Epithelial cell of esophagus (primary cell): ENCODE measurements around the gene TPD52L1.
"Not testable (repeated sequence)": the region's sequence is repeated elsewhere in the genome, so short reads cannot be mapped to it uniquely, and the experiment has no call there.

ENCODE experiments used
- DNase-seq: peaks from one replicate; pipeline ENCODE4 v3.0.0; 2010; ENCODE audit warnings: low read depth
- H3K4me3 ChIP-seq: 2 replicates; pipeline ENCODE4 v1.5.1; 2011; ENCODE audit warnings: mild to moderate bottlenecking, low read length, control low read depth
- CTCF ChIP-seq: IDR thresholded peaks from 2 replicates; pipeline ENCODE4 v1.5.1; 2011; ENCODE audit warnings: low read depth, mild to moderate bottlenecking, low read length, control low read depth, inconsistent platforms; ENCODE audit not compliant: insufficient read depth; ENCODE audit errors: missing control alignments

TPD52L1 gene

GRCh38 chr6:125279961-125280360, 126.4 kb downstream of the TPD52L1 start:
- no peak overlapping the region for H3K4me3 ChIP-seq
- no peak for DNase-seq
- TF ChIP-seq CTCF: no peak

GRCh38 chr6:125280370-125281035, 126.9 kb downstream of the TPD52L1 start:
- H3K4me3 ChIP-seq: not testable (repeated sequence)

GRCh38 chr6:125282470-125282869, 128.9 kb downstream of the TPD52L1 start:
- not testable (repeated sequence) for DNase-seq, H3K4me3 ChIP-seq

More at GRCh38 chr6:125280370-125281035, 126.9 kb downstream of the TPD52L1 start:
- not testable (repeated sequence) for DNase-seq

GRCh38 chr6:125285353-125285752, 131.8 kb downstream of the TPD52L1 start:
- TF ChIP-seq CTCF: no peak
- no peak for DNase-seq
- H3K4me3 ChIP-seq: no peak overlapping the region

- no peak for DNase-seq
- no peak for TF ChIP-seq CTCF
- no peak overlapping the region for H3K4me3 ChIP-seq
Observed at GRCh38 chr6:125285936-125286335, 132.4 kb downstream of the TPD52L1 start.

GRCh38 chr6:125287718-125288117, 134.1 kb downstream of the TPD52L1 start:
- DNase-seq: no peak
- no peak for TF ChIP-seq CTCF

GRCh38 chr6:125293587-125293986, 140.0 kb downstream of the TPD52L1 start:
- no peak for TF ChIP-seq CTCF
- no peak overlapping the region for H3K4me3 ChIP-seq
- DNase-seq: no peak

More at GRCh38 chr6:125287718-125288117, 134.1 kb downstream of the TPD52L1 start:
- no peak overlapping the region for H3K4me3 ChIP-seq

DNA sequence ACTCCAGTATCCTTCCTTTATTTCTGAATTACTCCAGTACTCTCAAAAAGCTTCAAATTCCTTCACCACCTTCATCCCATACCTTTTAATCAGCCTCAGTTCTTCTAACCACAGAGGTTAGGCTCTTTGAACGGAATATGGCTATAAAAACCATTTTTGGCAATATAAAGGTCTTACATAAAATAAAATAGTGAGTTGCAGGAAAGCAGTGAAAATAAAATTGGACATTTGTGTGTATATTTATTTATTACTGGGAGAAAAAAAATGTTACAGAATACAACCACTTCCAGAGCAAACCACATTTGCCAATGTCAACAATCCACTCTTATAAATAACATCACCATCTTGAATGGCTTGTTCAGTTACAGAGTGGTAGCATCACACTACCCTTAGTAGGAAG, 140.5 kb downstream of the TPD52L1 start:
- no peak for TF ChIP-seq CTCF
- no peak for DNase-seq
- no peak overlapping the region for H3K4me3 ChIP-seq
